ENCODE measurements around the gene NELFB.

Gene NELFB

GRCh38 chr9:137223078-137223970 is 31.8 kb upstream of the NELFB start:
- peak; percentile 99 for DNase-seq (ENCODE audit: low spot score)

- DNase-seq (ENCODE audit: low spot score), result no peak
These were observed 30.1 kb upstream of the NELFB start, which contains the start of gene CYSRT1 for GRCh38 chr9:137224830-137225694. Gene CYSRT1, plus strand, starts transcription at chr9:137225174. Its CDS starts 448 bp downstream, at chr9:137225622.

GRCh38 chr9:137225699-137226331 is 29.3 kb upstream of the NELFB start:
- no peak for DNase-seq (ENCODE audit: low spot score)

- DNase-seq (ENCODE audit: low spot score), result no peak
These were observed 28.6 kb upstream of the NELFB start for GRCh38 chr9:137226338-137227053.

- peak; percentile 61 for DNase-seq (ENCODE audit: low spot score)
These were observed 27.9 kb upstream of the NELFB start, which contains the start of gene RNF224 for GRCh38 chr9:137227054-137227852. Gene RNF224, plus strand, starts transcription at chr9:137227502. Its CDS starts 834 bp downstream, at chr9:137228336.

GRCh38 chr9:137227853-137228505 is 27.1 kb upstream of the NELFB start:
- no peak for DNase-seq (ENCODE audit: low spot score)

- DNase-seq (ENCODE audit: low spot score), result no peak
These were observed 26.6 kb upstream of the NELFB start for GRCh38 chr9:137228506-137228967.

GRCh38 chr9:137228968-137229896 is 25.9 kb upstream of the NELFB start:
- no peak for DNase-seq (ENCODE audit: low spot score)

- no peak for DNase-seq (ENCODE audit: low spot score)
These were observed 25.0 kb upstream of the NELFB start for GRCh38 chr9:137229903-137230704.

GRCh38 chr9:137230705-137231371 is 24.3 kb upstream of the NELFB start, which contains the start of gene SLC34A3:
Gene SLC34A3, plus strand, starts transcription at chr9:137230901. Its CDS starts 802 bp downstream, at chr9:137231703.
- DNase-seq (ENCODE audit: low spot score), result no peak

- DNase-seq (ENCODE audit: low spot score), result no peak
These were observed 23.6 kb upstream of the NELFB start for GRCh38 chr9:137231372-137232039.

- DNase-seq (ENCODE audit: low spot score), result no peak
These were observed 23.0 kb upstream of the NELFB start for GRCh38 chr9:137232101-137232500.

GRCh38 chr9:137232510-137232909 is 22.6 kb upstream of the NELFB start:
- DNase-seq (ENCODE audit: low spot score), result no peak

GRCh38 chr9:137233143-137233980 is 21.8 kb upstream of the NELFB start:
- no peak for DNase-seq (ENCODE audit: low spot score)

- no peak for DNase-seq (ENCODE audit: low spot score)
These were observed 21.0 kb upstream of the NELFB start for GRCh38 chr9:137234055-137234697.
